K562 (cell line): Measurements from ENCODE around the gene ZMIZ1. TPM values are rescaled to one million over a fixed set of nuclear protein-coding genes. Genes with fewer than 3 reads are reported as not detected.

Experiments used
- ATAC-seq: fragments of 200-7000 bp; cut with Tn5 transposase; 3 replicates; pipeline ENCODE4 v1.9.1; 2020; ENCODE audit warnings: moderate library complexity
- BruUV-seq: library from RNA; stranded (reverse); fragments of 400-500 nt; replicated peaks from 2 replicates; lab custom pipeline; 2021; lab: Mats Ljungman, UMichigan
- CTCF ChIA-PET: fragments of 300-600 bp; formaldehyde crosslinking; extraction: SDS; loops from one replicate; lab custom pipeline; 2021; ENCODE audit warnings: low intra/inter-chr PET ratio; lab: Yijun Ruan, JAX
- POLR2A ChIA-PET: fragments of 300-600, 350-650 bp; sonication (Branson Sonifier 250); formaldehyde crosslinking; extraction: SDS; loops from one replicate; lab custom pipeline; 2021; ENCODE audit warnings: antibody characterized with exemption, inconsistent platforms; lab: Yijun Ruan, JAX
- DNase-seq, 4 experiments: peaks; one replicate each; pipeline versions ENCODE4 v3.0.0 to v3.0.0-alpha.2; 2011 to 2018; ENCODE audit warnings: low spot score in 3 of 4, mixed read lengths in 3 of 4; ENCODE audit errors: extremely low read depth in 1 of 4
- FAIRE-seq: peaks from 2 replicates; lab custom pipeline; 2011; peaks lifted over from hg19 to GRCh38; lab: Jason Lieb, UNC
- H2AFZ ChIP-seq: 2 replicates; pipeline ENCODE4 v1.6.0; 2011; ENCODE audit warnings: low read depth, low read length, control low read depth, inconsistent platforms
- H3K27ac ChIP-seq: fragments of 200-600 bp; 3 replicates; pipeline ENCODE4 v1.8.0; 2011; ENCODE audit warnings: low read depth, mild to moderate bottlenecking, control low read depth, inconsistent platforms, low read length, moderate library complexity, mixed read lengths; ENCODE audit errors: extremely low read depth
- H3K27me3 ChIP-seq, 2 experiments: fragments of 300-600 bp in 1 of 2; 2 replicates in 1 of 2; 3 replicates in 1 of 2; pipeline versions ENCODE4 v1.6.0 to v1.8.0; 2011; ENCODE audit warnings: inconsistent platforms in 2 of 2, low read length in 2 of 2, mild to moderate bottlenecking in 1 of 2, mixed read lengths in 1 of 2, moderate library complexity in 1 of 2; ENCODE audit not compliant: control insufficient read depth in 2 of 2, insufficient read depth in 2 of 2
- H3K36me3 ChIP-seq: fragments of 300-600 bp; 3 replicates; pipeline ENCODE4 v1.8.0; 2011; ENCODE audit warnings: mild to moderate bottlenecking, low read length, inconsistent platforms; ENCODE audit not compliant: control insufficient read depth, insufficient read depth
- H3K4me1 ChIP-seq, 2 experiments: fragments of 200-600 bp in 1 of 2; replicated peaks in 1 of 2; 2 replicates in 1 of 2; 3 replicates in 1 of 2; pipeline versions ENCODE4 v1.5.1 to v1.8.0; 2011; ENCODE audit warnings: inconsistent platforms in 2 of 2, low read length in 2 of 2, mild to moderate bottlenecking in 1 of 2, mixed read lengths in 1 of 2, moderate library complexity in 1 of 2; ENCODE audit not compliant: control insufficient read depth in 2 of 2, insufficient read depth in 2 of 2
- H3K4me2 ChIP-seq: 2 replicates; pipeline ENCODE4 v1.6.1; 2011; ENCODE audit warnings: low read length, control low read depth, inconsistent platforms, mixed read lengths; ENCODE audit not compliant: insufficient read depth
- H3K4me3 ChIP-seq: fragments of 200-600 bp; sonication (generic), shearing (Covaris generic); 2 replicates; pipeline ENCODE4 v1.5.1; 2016; ENCODE audit warnings: control low read depth, inconsistent platforms
- H3K79me2 ChIP-seq: fragments of 200-600 bp; 3 replicates; pipeline ENCODE4 v1.8.0; 2011; ENCODE audit warnings: low read length, inconsistent platforms; ENCODE audit not compliant: control insufficient read depth, insufficient read depth
- H3K9ac ChIP-seq, 2 experiments: 2 replicates each; pipeline versions ENCODE4 v1.6.0 to v1.6.1; 2011; ENCODE audit warnings: low read depth in 2 of 2, low read length in 2 of 2, control low read depth in 1 of 2, inconsistent platforms in 1 of 2, mild to moderate bottlenecking in 1 of 2, mixed read lengths in 1 of 2; ENCODE audit not compliant: insufficient read depth in 1 of 2
- H3K9me1 ChIP-seq: one replicate; pipeline ENCODE4 v1.6.0; 2011; ENCODE audit warnings: inconsistent platforms, mild to moderate bottlenecking, low read length, moderate library complexity; ENCODE audit not compliant: control insufficient read depth, insufficient read depth
- H3K9me3 ChIP-seq: replicated peaks from 2 replicates; pipeline ENCODE4 v1.5.1; 2011; ENCODE audit warnings: low read depth, low read length, inconsistent platforms; ENCODE audit not compliant: control insufficient read depth, insufficient read depth
- H4K20me1 ChIP-seq: replicated peaks from 2 replicates; pipeline ENCODE4 v1.6.1; 2011; ENCODE audit warnings: low read length, inconsistent platforms, mixed read lengths; ENCODE audit not compliant: control insufficient read depth, insufficient read depth
- DNMT1 ChIP-seq: fragments of 450-650 bp; IDR thresholded peaks from 2 replicates; pipeline ENCODE4 v1.6.1; 2016; ENCODE audit warnings: antibody characterized with exemption, mild to moderate bottlenecking
- HLTF ChIP-seq: fragments of 450-650 bp; IDR thresholded peaks from 2 replicates; pipeline ENCODE4 v1.6.1; 2016
- JUNB ChIP-seq: fragments of 450-650 bp; formaldehyde crosslinking; conservative IDR thresholded peaks from 2 replicates; pipeline ENCODE4 v1.4.0; 2020; ENCODE audit warnings: mild to moderate bottlenecking
- KDM1A ChIP-seq, 2 experiments: fragments of 450-650 bp; IDR thresholded peaks; 2 replicates each; pipeline ENCODE4 v1.6.1; 2016; ENCODE audit warnings: mild to moderate bottlenecking in 2 of 2
- KLF1 ChIP-seq: fragments of 450-650 bp; IDR thresholded peaks from 2 replicates; pipeline ENCODE4 v1.6.1; 2016; ENCODE audit warnings: missing genetic modification characterization, missing compliant biosample characterization
- MCM3 ChIP-seq: fragments of 450-650 bp; IDR thresholded peaks from 2 replicates; pipeline ENCODE4 v1.6.1; 2016
- POLR2G ChIP-seq: fragments of 200-400 bp; formaldehyde crosslinking; IDR thresholded peaks from 2 replicates; pipeline ENCODE4 v1.6.1; 2017; ENCODE audit warnings: low read depth, mild to moderate bottlenecking, antibody characterized with exemption, low read length, moderate library complexity
- PTBP1 ChIP-seq: fragments of 200-400 bp; formaldehyde crosslinking; IDR thresholded peaks from 2 replicates; pipeline ENCODE4 v1.6.1; 2017; ENCODE audit warnings: low read depth, low read length
- ZNF354B ChIP-seq: fragments of 250-450 bp; sonication (Bioruptor Pico); IDR thresholded peaks from 2 replicates; pipeline ENCODE4 v1.4.0; 2020
- ZNF780A ChIP-seq: fragments of 250-450 bp; sonication (Bioruptor Pico); IDR thresholded peaks from 2 replicates; pipeline ENCODE4 v1.5.0; 2021; ENCODE audit warnings: mild to moderate bottlenecking
- WGBS: fragments of 100-300 bp; shearing (Covaris generic); methylation state at CpG from one replicate; pipeline ENCODE4 v1.1.6; 2016; ENCODE audit warnings: low coverage, mixed read lengths; ENCODE audit not compliant: insufficient coverage; ENCODE audit errors: missing lambda C conversion rate; 5-methylcytosine and 5-hydroxymethylcytosine counted together
- in situ Hi-C: fragments of 300-500 bp; cut with MboI; formaldehyde crosslinking; loops from 4 replicates; pipeline ENCODE4 v1.15.0; 2018; ENCODE audit warnings: inconsistent platforms, mixed read lengths
- intact Hi-C: fragments of 100-400 bp; cut with micrococcal nuclease; formaldehyde crosslinking; loops from 2 replicates; pipeline ENCODE4 v1.14.2; 2022
- polyA plus RNA-seq, 8 experiments: library from polyadenylated mRNA; depleted of rRNA in 4 of 8; stranded (reverse) in 5 of 8; unstranded in 3 of 8; fragments of >200 nt; fragmentation: Nextera tagmentation in 2 of 8; fragmentation: Illumina TruSeq in 1 of 8; extraction: Ambion mirVana in 2 of 8; extraction: Trizol in 1 of 8; gene quantifications; 2 replicates each; pipeline versions ENCODE4 v1.2.1 to v1.2.3, GENCODE V29; 2011 to 2014; ENCODE audit warnings: inconsistent platforms in 1 of 8, missing spikeins in 1 of 8
- total RNA-seq, 7 experiments: library from RNA; depleted of rRNA in 6 of 7; stranded (reverse); fragments of >200 nt in 6 of 7; fragmentation: Illumina TruSeq in 2 of 7; extraction: Trizol in 2 of 7; gene quantifications; 2 replicates each; pipeline versions ENCODE4 v1.2.1 to v1.2.3, GENCODE V29; 2011 to 2021; ENCODE audit warnings: low replicate concordance in 1 of 7
- TF ChIP-seq, protein P1 (sequence below): fragments of 250-450 bp; sonication (Bioruptor Pico); IDR thresholded peaks from 2 replicates; pipeline ENCODE4 v1.8.0; 2022; ENCODE audit warnings: moderate library complexity, mild to moderate bottlenecking, inconsistent platforms
- TF ChIP-seq, protein P2 (sequence below): fragments of 450-650 bp; formaldehyde crosslinking; IDR thresholded peaks from 2 replicates; pipeline ENCODE4 v1.4.0; 2020; ENCODE audit warnings: mild to moderate bottlenecking, moderate library complexity
- TF ChIP-seq, protein P3 (sequence below): sonication (generic); formaldehyde crosslinking; IDR thresholded peaks from 2 replicates; pipeline ENCODE4 v1.8.1; 2023; ENCODE audit warnings: mild to moderate bottlenecking, missing genetic modification reagents
- TF ChIP-seq, protein P4 (sequence below): sonication (generic); formaldehyde crosslinking; IDR thresholded peaks from 2 replicates; pipeline ENCODE4 v1.9.0; 2022; ENCODE audit warnings: mild to moderate bottlenecking, missing genetic modification reagents
- TF ChIP-seq, protein P5 (sequence below): fragments of 250-450 bp; sonication (Bioruptor Pico); IDR thresholded peaks from 2 replicates; pipeline ENCODE4 v1.5.0; 2021

Gene ZMIZ1
- total and polyA plus RNA-seq, 9 of the 15 experiments (the other 6 are each of a cell fraction or from before 2014, with no cell fraction given), result 1.0 to 37.3 (median 4.3) TPM

DNA sequence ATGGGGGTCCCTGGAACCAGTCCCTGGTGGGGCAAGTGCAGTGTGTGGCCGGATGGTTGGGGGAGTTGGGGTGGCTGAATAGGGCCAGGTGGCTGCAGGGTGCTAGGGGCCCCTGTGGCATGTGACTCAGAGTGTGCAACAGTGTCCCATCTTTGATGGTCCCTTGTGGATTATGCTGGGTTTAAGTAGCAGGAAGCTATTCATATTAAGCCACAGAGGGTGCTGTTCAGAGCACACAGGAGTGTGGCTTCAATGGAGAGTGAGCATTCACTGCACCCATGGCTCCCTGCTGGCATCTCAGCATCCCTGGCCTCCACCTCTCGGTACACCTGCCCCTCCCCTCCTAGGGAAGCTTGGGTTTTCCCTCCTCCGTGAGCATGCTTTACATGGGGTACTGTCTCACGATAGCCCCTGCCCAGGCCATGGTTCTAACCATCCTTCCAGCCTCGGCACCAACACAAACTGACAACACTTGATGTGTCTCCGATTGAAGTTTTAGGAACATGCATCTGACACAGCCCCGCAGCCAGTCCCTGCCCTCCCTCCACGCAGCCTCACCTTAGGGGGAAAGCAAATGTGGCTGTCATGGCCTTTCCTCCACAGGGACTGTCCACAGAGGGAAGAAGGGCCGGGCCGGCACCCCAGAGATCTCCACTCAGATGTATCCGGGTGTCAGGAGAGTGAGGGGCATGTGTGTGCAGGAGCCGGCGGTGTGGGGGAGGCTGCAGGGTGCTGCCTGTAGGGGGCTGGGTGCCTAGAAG, 248.1 kb downstream of the ZMIZ1 start:
- Histone ChIP-seq H3K4me3 (no peak overlapping the region), H2AFZ (no peak overlapping the region), H3K4me2 (no peak overlapping the region; the same call in 1 of the 2 replicates), H3K27ac (no peak overlapping the region; the same call in 2 of the 3 replicates), H3K9ac (peak overlapping the region in 1 of 2 experiments; percentile 45; a peak in 1 of 4 replicates), H3K9me1 (peaks cover 6% of the 10 kb centered on the region), H3K36me3 (peaks cover 5% of the 10 kb centered on the region; the same call in 1 of the 3 replicates), H3K79me2 (no peaks in the 10 kb centered on the region), H3K9me3 (no peaks in the 10 kb centered on the region), H3K4me1 (peaks cover 21 to 25% of the 10 kb centered on the region in 2 experiments), H3K27me3 (peaks cover 0 to 22% of the 10 kb centered on the region in 2 experiments; a peak in 3 of 5 replicates), H4K20me1 (no peaks in the 10 kb centered on the region)
- DNase-seq, result no peak
- POLR2A ChIA-PET, result interaction anchor here (0.8 to 1.1 kb wide), 3 partner anchors 13 to 18 kb away, joined by 4 read pairs; no protein-coding TSS in a partner anchor
- intact Hi-C loops, result no loop called here
- BruUV-seq, result no TSS peak
- CTCF ChIA-PET, result no interaction called here
- WGBS, result 38% methylated on average over 13 of the region's 13 CpGs
- ATAC-seq, result peak; percentile 44
- peak; percentile 72 for FAIRE-seq
- in situ Hi-C loops, result no loop called here
- TF ChIP-seq HLTF (no peak), DNMT1 (no peak), ZNF780A (no peak), KLF1 (no peak), POLR2G (peak; percentile 47), MCM3 (no peak), PTBP1 (no peak), JUNB (CRISPR knock-in tag) (no peak), ZNF354B (CRISPR knock-in tag) (no peak), KDM1A (IDR thresholded peaks at IDR 0.05) (no peak)
- TF ChIP-seq, protein P1, sequence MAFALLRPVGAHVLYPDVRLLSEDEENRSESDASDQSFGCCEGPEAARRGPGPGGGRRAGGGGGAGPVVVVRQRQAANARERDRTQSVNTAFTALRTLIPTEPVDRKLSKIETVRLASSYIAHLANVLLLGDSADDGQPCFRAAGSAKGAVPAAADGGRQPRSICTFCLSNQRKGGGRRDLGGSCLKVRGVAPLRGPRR (CRISPR knock-in tag), result no peak
- TF ChIP-seq, protein P2, sequence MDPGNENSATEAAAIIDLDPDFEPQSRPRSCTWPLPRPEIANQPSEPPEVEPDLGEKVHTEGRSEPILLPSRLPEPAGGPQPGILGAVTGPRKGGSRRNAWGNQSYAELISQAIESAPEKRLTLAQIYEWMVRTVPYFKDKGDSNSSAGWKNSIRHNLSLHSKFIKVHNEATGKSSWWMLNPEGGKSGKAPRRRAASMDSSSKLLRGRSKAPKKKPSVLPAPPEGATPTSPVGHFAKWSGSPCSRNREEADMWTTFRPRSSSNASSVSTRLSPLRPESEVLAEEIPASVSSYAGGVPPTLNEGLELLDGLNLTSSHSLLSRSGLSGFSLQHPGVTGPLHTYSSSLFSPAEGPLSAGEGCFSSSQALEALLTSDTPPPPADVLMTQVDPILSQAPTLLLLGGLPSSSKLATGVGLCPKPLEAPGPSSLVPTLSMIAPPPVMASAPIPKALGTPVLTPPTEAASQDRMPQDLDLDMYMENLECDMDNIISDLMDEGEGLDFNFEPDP, result no peak
- TF ChIP-seq, protein P3, sequence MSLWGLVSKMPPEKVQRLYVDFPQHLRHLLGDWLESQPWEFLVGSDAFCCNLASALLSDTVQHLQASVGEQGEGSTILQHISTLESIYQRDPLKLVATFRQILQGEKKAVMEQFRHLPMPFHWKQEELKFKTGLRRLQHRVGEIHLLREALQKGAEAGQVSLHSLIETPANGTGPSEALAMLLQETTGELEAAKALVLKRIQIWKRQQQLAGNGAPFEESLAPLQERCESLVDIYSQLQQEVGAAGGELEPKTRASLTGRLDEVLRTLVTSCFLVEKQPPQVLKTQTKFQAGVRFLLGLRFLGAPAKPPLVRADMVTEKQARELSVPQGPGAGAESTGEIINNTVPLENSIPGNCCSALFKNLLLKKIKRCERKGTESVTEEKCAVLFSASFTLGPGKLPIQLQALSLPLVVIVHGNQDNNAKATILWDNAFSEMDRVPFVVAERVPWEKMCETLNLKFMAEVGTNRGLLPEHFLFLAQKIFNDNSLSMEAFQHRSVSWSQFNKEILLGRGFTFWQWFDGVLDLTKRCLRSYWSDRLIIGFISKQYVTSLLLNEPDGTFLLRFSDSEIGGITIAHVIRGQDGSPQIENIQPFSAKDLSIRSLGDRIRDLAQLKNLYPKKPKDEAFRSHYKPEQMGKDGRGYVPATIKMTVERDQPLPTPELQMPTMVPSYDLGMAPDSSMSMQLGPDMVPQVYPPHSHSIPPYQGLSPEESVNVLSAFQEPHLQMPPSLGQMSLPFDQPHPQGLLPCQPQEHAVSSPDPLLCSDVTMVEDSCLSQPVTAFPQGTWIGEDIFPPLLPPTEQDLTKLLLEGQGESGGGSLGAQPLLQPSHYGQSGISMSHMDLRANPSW (CRISPR knock-in tag), result no peak
- TF ChIP-seq, protein P4, sequence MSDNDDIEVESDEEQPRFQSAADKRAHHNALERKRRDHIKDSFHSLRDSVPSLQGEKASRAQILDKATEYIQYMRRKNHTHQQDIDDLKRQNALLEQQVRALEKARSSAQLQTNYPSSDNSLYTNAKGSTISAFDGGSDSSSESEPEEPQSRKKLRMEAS (CRISPR knock-in tag), result peak; percentile 20; the same call in 1 of the 2 replicates
- TF ChIP-seq, protein P5, sequence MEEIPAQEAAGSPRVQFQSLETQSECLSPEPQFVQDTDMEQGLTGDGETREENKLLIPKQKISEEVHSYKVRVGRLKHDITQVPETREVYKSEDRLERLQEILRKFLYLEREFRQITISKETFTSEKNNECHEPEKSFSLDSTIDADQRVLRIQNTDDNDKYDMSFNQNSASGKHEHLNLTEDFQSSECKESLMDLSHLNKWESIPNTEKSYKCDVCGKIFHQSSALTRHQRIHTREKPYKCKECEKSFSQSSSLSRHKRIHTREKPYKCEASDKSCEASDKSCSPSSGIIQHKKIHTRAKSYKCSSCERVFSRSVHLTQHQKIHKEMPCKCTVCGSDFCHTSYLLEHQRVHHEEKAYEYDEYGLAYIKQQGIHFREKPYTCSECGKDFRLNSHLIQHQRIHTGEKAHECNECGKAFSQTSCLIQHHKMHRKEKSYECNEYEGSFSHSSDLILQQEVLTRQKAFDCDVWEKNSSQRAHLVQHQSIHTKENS (CRISPR knock-in tag), result no peak
